NCI-H2227 (cell line): ENCODE measurements around the gene GPC6.
A peak's percentile ranks its signal among the peaks of the same experiment; 100 is the strongest.
"Not testable (repeated sequence)": the region's sequence is repeated elsewhere in the genome, so short reads cannot be mapped to it uniquely, and the experiment has no call there.

Source experiments
- DNase-seq: peaks from one replicate; lab custom pipeline; 2025; ENCODE audit not compliant: unreplicated experiment; lab: John Stamatoyannopoulos, UW

GPC6 gene

DNA sequence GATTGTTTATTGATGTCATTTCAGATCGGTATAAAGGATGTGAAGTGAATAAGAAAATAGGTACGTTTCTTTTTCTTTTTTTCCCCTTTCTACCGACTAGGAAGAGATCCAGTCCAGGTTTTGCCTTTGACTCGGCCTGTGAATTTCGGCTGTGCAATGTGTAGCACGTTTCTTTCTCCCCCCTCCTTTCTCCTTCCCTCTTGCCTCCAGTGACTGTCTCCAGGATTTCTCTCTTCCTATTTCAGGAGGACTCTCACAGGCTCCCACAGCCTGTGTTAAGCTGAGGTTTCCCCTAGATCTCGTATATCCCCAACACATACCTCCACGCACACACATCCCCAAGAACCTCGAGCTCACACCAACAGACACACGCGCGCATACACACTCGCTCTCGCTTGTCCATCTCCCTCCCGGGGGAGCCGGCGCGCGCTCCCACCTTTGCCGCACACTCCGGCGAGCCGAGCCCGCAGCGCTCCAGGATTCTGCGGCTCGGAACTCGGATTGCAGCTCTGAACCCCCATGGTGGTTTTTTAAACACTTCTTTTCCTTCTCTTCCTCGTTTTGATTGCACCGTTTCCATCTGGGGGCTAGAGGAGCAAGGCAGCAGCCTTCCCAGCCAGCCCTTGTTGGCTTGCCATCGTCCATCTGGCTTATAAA is at the start of gene GPC6:
GPC6 (plus strand) TSS at position 185 of the 657 bp plus-strand sequence.
- peak; percentile 82 for DNase-seq

- DNase-seq, result no peak
Measured at GRCh38 chr13:93180356-93180969, 46.1 kb upstream of the GPC6 start.

DNA sequence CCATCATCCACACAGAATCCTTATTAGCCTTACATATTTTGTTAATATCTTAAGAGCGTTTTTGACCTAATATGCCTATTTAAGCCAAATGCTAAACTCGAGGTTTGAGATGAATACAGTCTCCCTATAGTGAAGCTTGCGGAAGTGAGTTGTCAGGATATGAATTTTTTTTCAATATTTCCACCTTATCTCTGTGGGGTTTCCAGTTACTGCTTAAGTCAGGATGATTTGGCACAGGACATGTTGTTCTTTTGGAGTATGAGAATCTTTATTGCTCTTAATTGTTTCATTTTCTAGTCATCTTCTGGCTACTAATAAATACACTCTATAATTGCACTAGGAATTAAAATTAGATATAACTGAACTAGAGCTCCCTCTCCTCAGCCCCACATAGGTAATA is 44.2 kb upstream of the GPC6 start:
- no peak for DNase-seq

DNA sequence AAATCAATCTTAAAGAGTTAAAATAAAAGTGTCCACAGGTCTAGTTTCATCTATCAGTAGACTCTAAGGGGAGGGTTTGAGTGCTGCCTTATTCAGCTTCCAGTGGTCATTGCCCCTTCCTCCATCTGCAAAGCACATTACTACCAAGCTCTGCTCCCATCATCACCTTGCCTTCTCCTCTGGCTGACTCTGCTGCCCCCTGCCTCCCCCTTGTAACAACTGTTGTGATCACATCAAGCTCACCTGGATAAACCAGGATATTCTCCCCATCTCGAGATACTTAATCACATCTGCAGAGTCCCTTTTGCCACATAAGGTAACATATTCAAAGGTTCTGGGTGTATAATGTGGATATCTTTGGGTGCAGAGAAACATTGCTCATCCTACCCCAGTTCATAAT is 43.3 kb upstream of the GPC6 start:
- DNase-seq, result no peak

DNA sequence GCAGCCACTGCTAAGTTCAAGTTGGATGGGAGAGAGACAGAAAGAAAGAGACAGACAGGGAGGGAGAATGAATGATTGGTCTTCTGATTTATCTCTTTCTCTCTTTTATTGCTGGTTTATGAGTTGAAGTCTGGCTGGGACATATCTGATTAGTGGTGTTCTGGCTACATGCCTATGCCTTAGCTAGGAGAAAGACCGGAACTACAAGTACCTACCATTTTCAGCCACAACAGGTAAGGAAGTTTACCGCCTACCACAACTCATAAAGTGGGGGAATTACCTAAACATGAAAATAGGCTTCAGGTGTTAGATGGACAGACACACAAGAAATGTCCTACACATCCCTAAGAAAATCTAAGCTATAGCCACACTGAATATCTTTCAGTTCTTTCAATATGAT is 36.6 kb upstream of the GPC6 start:
- DNase-seq, result no peak

- DNase-seq, result no peak
Measured at GRCh38 chr13:93193682-93194081, 32.9 kb upstream of the GPC6 start.

- no peak for DNase-seq
Measured at GRCh38 chr13:93199856-93200255, 26.8 kb upstream of the GPC6 start.

DNA sequence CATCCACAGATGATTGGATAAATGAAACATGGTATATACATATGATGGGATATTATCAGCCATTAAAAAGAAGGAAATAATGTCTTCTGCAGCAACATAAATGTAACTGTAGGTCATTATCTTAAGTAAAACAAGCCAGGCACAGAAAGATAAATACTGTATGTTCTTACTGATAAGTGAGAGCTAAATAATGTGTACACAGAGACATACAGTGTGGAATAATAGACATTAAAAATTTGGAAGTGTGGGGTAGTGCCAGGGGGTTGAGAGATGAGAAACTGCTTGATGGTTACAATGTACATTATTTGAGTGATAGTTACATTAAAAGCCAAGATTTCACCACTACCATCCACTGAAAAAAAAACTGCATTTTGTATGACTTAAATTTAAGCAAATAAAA is 26.0 kb upstream of the GPC6 start:
- no peak for DNase-seq

DNA sequence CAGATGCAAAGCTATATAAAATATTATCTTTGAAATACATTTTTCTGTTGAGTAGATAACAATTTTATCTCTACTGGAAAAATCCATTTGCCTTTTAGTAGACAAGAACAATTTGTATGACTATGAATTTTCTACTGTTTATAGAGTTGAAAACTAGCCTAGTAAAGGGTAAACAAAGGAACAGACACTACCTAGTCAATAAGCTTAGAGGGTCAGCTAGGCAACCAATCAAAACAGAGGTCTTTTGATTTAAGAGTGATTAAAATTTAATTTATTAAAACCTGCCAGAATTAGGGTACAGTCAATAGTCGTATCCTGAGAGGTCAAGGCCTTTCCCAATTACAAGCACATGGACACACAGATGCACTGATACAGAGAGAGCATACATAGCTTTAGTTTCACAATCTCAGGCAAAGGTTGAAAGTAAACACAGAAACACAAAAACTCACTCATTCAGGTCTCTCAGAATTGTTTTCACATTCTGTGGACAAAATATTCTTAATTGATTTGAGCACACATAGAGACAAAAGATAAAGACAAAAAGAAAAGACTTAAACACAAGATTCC is 24.5 kb upstream of the GPC6 start:
- DNase-seq, result no peak

GRCh38 chr13:93206778-93207392 is 19.7 kb upstream of the GPC6 start:
- DNase-seq, result not testable (repeated sequence)

DNA sequence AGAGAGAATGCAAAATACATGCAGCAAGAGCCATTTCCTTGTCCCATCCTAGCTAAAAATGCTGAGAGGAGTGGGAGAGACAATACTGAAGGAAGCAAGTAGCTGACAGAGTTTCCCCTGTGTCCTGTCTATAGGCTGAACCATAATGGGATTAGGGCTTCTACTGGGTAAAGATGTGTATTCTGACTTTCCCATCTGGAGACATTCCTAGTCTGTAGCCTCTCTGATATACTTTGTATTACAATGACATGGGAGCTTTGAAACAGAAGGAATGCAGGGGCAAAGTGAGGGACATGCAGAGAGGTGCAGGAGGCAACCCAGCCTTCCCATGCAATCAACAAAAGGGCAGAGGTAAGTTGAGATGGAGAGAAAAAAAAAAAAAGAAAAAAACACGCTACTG is 10.5 kb upstream of the GPC6 start:
- DNase-seq, result no peak

- DNase-seq, result no peak
Measured at GRCh38 chr13:93217721-93218261, 8.8 kb upstream of the GPC6 start.

- DNase-seq, result no peak
Measured at GRCh38 chr13:93218583-93218982, 8.0 kb upstream of the GPC6 start.

- DNase-seq, result no peak
Measured at GRCh38 chr13:93220073-93220472, 6.5 kb upstream of the GPC6 start.

GRCh38 chr13:93222976-93223375 is 3.6 kb upstream of the GPC6 start:
- no peak for DNase-seq

DNA sequence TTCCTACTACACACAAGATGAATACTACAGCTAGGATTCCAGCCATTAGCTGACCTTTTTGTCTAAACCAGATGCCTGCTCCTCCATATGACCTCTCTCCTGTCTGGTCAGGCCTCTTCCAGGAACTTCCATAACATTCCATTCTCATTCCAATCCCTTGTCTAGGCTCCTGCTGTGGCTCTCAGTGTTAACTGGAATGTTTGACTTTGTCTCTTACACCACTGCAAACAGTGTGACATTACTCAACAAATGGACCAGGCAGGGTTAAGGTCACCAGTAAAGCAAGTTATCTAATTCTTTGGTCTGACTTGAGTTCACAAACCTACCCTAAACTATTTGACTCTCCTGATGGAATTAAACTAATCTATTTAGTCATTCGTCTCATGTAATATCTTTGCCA is 2.1 kb upstream of the GPC6 start:
- DNase-seq, result no peak

DNA sequence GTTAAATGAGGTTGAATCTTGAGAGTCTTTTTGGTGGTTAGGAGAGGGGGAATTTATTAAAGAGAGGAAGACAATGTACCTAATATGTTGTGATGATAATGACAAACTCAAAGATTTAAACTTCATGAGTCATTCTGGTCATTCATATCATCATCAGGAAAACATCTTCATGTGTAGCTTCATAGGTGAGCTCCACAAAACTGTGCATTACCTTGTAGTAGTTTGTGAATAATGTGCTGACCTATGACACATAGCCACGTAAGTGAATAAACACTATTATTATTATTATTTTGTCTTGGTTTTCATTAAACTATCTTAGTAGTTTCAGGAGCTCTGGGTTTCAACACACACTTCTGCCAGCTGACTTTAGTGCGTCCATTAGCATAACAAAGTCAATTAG is 997 bp upstream of the GPC6 start:
- no peak for DNase-seq

- no peak for DNase-seq
Measured at GRCh38 chr13:93226065-93226622, 463 bp upstream of the GPC6 start.

DNA sequence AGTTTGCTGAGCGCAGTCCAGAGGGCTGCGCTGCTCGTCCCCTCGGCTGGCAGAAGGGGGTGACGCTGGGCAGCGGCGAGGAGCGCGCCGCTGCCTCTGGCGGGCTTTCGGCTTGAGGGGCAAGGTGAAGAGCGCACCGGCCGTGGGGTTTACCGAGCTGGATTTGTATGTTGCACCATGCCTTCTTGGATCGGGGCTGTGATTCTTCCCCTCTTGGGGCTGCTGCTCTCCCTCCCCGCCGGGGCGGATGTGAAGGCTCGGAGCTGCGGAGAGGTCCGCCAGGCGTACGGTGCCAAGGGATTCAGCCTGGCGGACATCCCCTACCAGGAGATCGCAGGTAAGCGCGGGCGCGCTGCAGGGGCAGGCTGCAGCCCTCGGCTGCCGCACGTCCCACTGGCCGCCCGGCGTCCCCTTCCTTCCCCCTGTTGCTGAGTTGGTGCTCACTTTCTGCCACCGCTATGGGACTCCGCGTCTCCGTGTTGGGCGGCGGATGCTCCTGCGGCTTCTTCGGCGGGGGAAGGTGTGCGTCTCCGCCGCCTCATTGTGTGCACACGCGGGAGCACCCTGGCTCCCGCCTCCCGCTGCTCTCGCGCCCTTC is 772 bp downstream of the GPC6 start:
- peak; percentile 79 for DNase-seq

- DNase-seq, result peak; percentile 78
Measured at GRCh38 chr13:93227878-93228642, 1.5 kb downstream of the GPC6 start.

DNA sequence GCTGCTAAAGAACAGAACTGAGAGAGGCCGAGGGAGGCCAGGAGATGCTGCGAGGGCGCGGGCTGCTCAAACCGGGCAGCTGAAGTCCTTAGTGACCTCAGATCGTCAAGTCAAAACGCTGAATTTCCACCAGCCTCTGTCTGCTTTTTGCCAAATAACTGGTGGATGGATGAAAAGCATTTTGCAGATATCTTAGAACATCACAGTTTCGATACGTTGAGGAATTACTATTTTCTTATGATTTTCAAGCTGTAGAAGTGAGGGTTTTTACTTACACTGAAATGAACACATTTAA is 2.0 kb downstream of the GPC6 start:
- DNase-seq, result no peak
